Loucy (cell line): Measurements from ENCODE around the gene EFHD1.

Experiments
- H2AFZ ChIP-seq: fragments of 200-600 bp; sonication (generic); 2 replicates; pipeline ENCODE4 v1.6.0; 2016; ENCODE audit warnings: antibody characterized with exemption, mild to moderate bottlenecking, low read length, moderate library complexity
- H3F3A ChIP-seq: fragments of 200-600 bp; 2 replicates; pipeline ENCODE4 v1.6.0; 2016; ENCODE audit warnings: antibody characterized with exemption, low read depth, mild to moderate bottlenecking
- H3K27me3 ChIP-seq: fragments of 200-600 bp; sonication (generic); 2 replicates; pipeline ENCODE4 v1.6.1; 2014; ENCODE audit warnings: low read length, mild to moderate bottlenecking; ENCODE audit not compliant: insufficient read depth, poor library complexity, severe bottlenecking
- H3K36me3 ChIP-seq: fragments of 200-600 bp; sonication (generic); 2 replicates; pipeline ENCODE4 v1.6.1; 2016; ENCODE audit warnings: low read length; ENCODE audit not compliant: insufficient read depth
- H3K4me1 ChIP-seq: fragments of 200-600 bp; sonication (generic); 2 replicates; pipeline ENCODE4 v1.5.1; 2014; ENCODE audit warnings: low read length, mild to moderate bottlenecking; ENCODE audit not compliant: insufficient read depth, poor library complexity, severe bottlenecking
- H3K4me2 ChIP-seq: fragments of 200-600 bp; sonication (generic); 2 replicates; pipeline ENCODE4 v1.6.0; 2014; ENCODE audit warnings: antibody characterized with exemption, low read length, low read depth, mild to moderate bottlenecking; ENCODE audit not compliant: poor library complexity, severe bottlenecking
- H3K4me3 ChIP-seq: fragments of 200-600 bp; sonication (generic); 2 replicates; pipeline ENCODE4 v1.5.1; 2014; ENCODE audit warnings: low read length, mild to moderate bottlenecking, mixed read lengths; ENCODE audit not compliant: poor library complexity, severe bottlenecking
- H3K79me2 ChIP-seq: fragments of 200-600 bp; sonication (generic); 2 replicates; pipeline ENCODE4 v1.6.1; 2014; ENCODE audit warnings: low read length; ENCODE audit not compliant: insufficient read depth
- H3K9ac ChIP-seq: fragments of 200-600 bp; sonication (generic); 2 replicates; pipeline ENCODE4 v1.6.0; 2014; ENCODE audit warnings: mild to moderate bottlenecking, low read depth, low read length, moderate library complexity; ENCODE audit not compliant: poor library complexity, severe bottlenecking
- H3K9me2 ChIP-seq: fragments of 200-600 bp; sonication (generic); replicated peaks from 2 replicates; pipeline ENCODE4 v1.6.1; 2016; ENCODE audit warnings: low read depth, low read length, mixed read lengths
- H3K9me3 ChIP-seq: fragments of 200-600 bp; sonication (generic); 2 replicates; pipeline ENCODE4 v1.6.1; 2014; ENCODE audit warnings: mild to moderate bottlenecking, antibody characterized with exemption, low read length, low read depth; ENCODE audit not compliant: insufficient read depth
- H4K20me1 ChIP-seq: fragments of 200-600 bp; sonication (generic); 2 replicates; pipeline ENCODE4 v1.6.0; 2014; ENCODE audit warnings: antibody characterized with exemption, low read length, mild to moderate bottlenecking; ENCODE audit not compliant: insufficient read depth, poor library complexity, severe bottlenecking
- EZH2phosphoT487 ChIP-seq: fragments of 200-600 bp; IDR thresholded peaks from 2 replicates; pipeline ENCODE4 v1.6.1; 2018; ENCODE audit warnings: antibody characterized with exemption, mild to moderate bottlenecking, moderate library complexity, borderline replicate concordance
- TF ChIP-seq, protein P1 (sequence below): fragments of 200-600 bp; sonication (generic); conservative IDR thresholded peaks from 2 replicates; pipeline ENCODE4 v1.5.1; 2014; ENCODE audit warnings: mild to moderate bottlenecking, antibody characterized with exemption, low read length

The EFHD1 gene

DNA sequence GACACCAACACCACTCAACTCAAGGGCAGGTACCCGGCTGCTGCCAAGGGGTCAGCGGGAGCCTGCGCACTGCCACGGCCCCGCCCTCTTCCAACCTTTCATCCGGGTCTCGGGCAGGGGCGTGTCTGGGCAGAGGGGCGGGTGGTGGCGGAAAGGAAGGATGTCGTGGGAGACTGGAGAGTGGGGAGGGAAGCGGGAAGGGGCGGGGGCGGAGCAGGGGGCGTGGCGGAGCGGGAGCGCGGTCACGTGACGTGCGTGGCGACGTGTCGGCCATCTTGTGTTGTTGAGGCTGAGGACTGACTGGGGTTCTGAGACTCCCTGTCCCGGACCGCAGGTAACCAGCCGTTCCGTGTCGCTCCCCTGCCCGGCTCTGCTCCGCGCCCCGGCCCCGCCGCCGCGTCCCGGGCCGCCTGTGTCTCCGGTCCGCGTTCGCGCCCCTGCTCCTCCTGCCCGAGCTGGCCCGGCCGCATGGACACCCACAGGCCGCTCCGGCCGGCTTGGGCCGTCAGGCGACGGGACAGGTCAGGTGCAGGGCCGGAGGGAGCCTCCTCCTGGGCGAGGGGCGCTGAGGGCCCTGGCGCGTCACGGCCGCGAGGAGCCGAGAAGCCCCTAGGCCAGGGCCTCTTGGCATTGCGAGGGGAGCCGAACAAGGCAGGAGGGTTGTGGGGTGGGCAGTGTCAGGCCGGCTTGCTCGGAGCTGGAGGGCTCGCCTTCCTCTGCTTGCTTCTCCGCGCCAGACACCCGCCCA lies 63.8 kb downstream of the EFHD1 start, which contains the start of gene GIGYF2:
GIGYF2 (plus strand) TSS at position 273 of the 748 bp plus-strand sequence. CDS start 37,867 bp downstream, outside the sequence.
- no peaks in the 10 kb centered on the region for H3F3A ChIP-seq
- H3K4me1 ChIP-seq, result peaks cover 31% of the 10 kb centered on the region
- no peaks in the 10 kb centered on the region for H3K9me3 ChIP-seq
- peaks cover 48% of the 10 kb centered on the region for H3K79me2 ChIP-seq
- peak within 1 kb of the TSS; percentile 90 for H3K4me2 ChIP-seq
- peak within 1 kb of the TSS; percentile 83 for H2AFZ ChIP-seq
- H3K4me3 ChIP-seq, result peak within 1 kb of the TSS; percentile 88
- no peaks in the 10 kb centered on the region for H3K36me3 ChIP-seq
- peaks cover 36% of the 10 kb centered on the region for H4K20me1 ChIP-seq
- H3K27me3 ChIP-seq, result no peaks in the 10 kb centered on the region
- no peaks in the 10 kb centered on the region for H3K9me2 ChIP-seq
- TF ChIP-seq EZH2phosphoT487, result no peak
- TF ChIP-seq, protein P1, sequence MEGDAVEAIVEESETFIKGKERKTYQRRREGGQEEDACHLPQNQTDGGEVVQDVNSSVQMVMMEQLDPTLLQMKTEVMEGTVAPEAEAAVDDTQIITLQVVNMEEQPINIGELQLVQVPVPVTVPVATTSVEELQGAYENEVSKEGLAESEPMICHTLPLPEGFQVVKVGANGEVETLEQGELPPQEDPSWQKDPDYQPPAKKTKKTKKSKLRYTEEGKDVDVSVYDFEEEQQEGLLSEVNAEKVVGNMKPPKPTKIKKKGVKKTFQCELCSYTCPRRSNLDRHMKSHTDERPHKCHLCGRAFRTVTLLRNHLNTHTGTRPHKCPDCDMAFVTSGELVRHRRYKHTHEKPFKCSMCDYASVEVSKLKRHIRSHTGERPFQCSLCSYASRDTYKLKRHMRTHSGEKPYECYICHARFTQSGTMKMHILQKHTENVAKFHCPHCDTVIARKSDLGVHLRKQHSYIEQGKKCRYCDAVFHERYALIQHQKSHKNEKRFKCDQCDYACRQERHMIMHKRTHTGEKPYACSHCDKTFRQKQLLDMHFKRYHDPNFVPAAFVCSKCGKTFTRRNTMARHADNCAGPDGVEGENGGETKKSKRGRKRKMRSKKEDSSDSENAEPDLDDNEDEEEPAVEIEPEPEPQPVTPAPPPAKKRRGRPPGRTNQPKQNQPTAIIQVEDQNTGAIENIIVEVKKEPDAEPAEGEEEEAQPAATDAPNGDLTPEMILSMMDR, result no peak
- H3K9ac ChIP-seq, result peak within 1 kb of the TSS; percentile 93

GRCh38 chr2:232697807-232698110 lies 64.4 kb downstream of the EFHD1 start:
- Histone ChIP-seq H4K20me1 (peaks cover 36% of the 10 kb centered on the region), H3K79me2 (peaks cover 54% of the 10 kb centered on the region), H3K36me3 (no peaks in the 10 kb centered on the region), H3K4me1 (peaks cover 35% of the 10 kb centered on the region), H2AFZ (peak overlapping the region; percentile 70; the same call in 1 of the 2 replicates), H3K9me2 (no peaks in the 10 kb centered on the region), H3K4me3 (peak overlapping the region; percentile 88), H3K4me2 (peak overlapping the region; percentile 90), H3F3A (no peaks in the 10 kb centered on the region), H3K27me3 (no peaks in the 10 kb centered on the region), H3K9ac (peak overlapping the region; percentile 93), H3K9me3 (no peaks in the 10 kb centered on the region)
- no peak for TF ChIP-seq EZH2phosphoT487
- TF ChIP-seq, protein P1, result no peak

GRCh38 chr2:232698556-232699091 lies 65.2 kb downstream of the EFHD1 start:
- Histone ChIP-seq H2AFZ (no peak overlapping the region), H3K36me3 (no peaks in the 10 kb centered on the region), H3K9me3 (no peaks in the 10 kb centered on the region), H3K27me3 (no peaks in the 10 kb centered on the region), H3K9me2 (no peaks in the 10 kb centered on the region), H3K79me2 (peaks cover 60% of the 10 kb centered on the region), H4K20me1 (peaks cover 36% of the 10 kb centered on the region), H3K4me2 (peak overlapping the region; percentile 90), H3K9ac (peak overlapping the region; percentile 93), H3K4me1 (peaks cover 35% of the 10 kb centered on the region), H3K4me3 (peak overlapping the region; percentile 88), H3F3A (no peaks in the 10 kb centered on the region)
- no peak for TF ChIP-seq EZH2phosphoT487
- TF ChIP-seq, protein P1, result no peak
